Measurements from ENCODE around the gene CASS4. TPM values are rescaled to one million over a fixed set of nuclear protein-coding genes. Genes with fewer than 3 reads are reported as not detected.

CASS4 gene
- total RNA-seq, 4 donors from 2014 or later, result 1.1 to 1.4 (median 1.1) TPM; not detected in 1

DNA sequence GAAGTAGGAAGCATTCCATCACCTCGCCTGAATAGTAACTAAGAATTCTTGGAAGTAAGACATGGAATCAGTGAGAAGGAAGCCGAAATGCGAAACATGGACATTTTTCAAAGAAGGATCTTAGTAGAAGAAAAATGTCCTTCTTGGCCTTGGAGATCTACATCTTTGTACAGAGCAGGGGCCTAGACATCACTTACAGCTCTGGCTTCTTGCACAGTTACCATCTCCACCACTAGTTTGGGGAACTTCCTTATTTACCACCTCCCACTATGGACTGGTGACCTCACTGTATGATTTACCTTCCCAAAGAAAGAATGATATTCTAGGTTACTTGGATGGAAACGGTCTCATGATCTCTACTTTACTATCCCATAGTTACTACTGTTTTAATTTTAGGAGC is 15.7 kb downstream of the CASS4 start:
- Histone ChIP-seq H3K4me3 (no peak overlapping the region), H3K36me3 (no peaks in the 10 kb centered on the region), H3K9me3 (no peaks in the 10 kb centered on the region), H3K27ac (no peak overlapping the region), H3K4me1 (peaks cover 0 to 13% (median 0%) of the 10 kb centered on the region in 4 donors), H3K27me3 (no peaks in the 10 kb centered on the region)
- intact Hi-C loops (cut with DNase I; ENCODE audit: low total_unique reads), result no loop called here
- 80 to 94% methylated on average over 4 of the region's 4 CpGs for WGBS, 2 donors (ENCODE audit: low coverage in 1 of 2)
- in situ Hi-C loops (cut with MboI; ENCODE audit: low pct_ligation_motif_present in 1 of 4, low pct_unique_long_range_greater_than_20kb in 1 of 4, low sequenced_read_pairs in 3 of 4), result no loop called here
- TF ChIP-seq EP300 (IDR thresholded peaks at IDR 0.05; ENCODE audit: low read depth) (no peak), POLR2A (IDR thresholded peaks at IDR 0.05) (no peak), CTCF (IDR thresholded peaks at IDR 0.05) (no peak), POLR2AphosphoS5 (IDR thresholded peaks at IDR 0.05) (no peak)
- DNase-seq, result no peak

- no peak overlapping the region for H3K4me3 ChIP-seq
- no peaks in the 10 kb centered on the region for H3K27me3 ChIP-seq
- TF ChIP-seq EP300 (IDR thresholded peaks at IDR 0.05; ENCODE audit: low read depth) (no peak), POLR2A (IDR thresholded peaks at IDR 0.05) (no peak), POLR2AphosphoS5 (IDR thresholded peaks at IDR 0.05) (no peak), CTCF (IDR thresholded peaks at IDR 0.05) (no peak)
- DNase-seq, result no peak
- WGBS, 2 donors (ENCODE audit: low coverage in 1 of 2), result 83 to 88% methylated on average over 1 to 5 of the region's 5 CpGs
- no peaks in the 10 kb centered on the region for H3K9me3 ChIP-seq
- no peak overlapping the region for H3K27ac ChIP-seq
- in situ Hi-C loops (cut with MboI; ENCODE audit: low pct_ligation_motif_present in 1 of 4, low pct_unique_long_range_greater_than_20kb in 1 of 4, low sequenced_read_pairs in 3 of 4) (no loop called here), intact Hi-C loops (cut with DNase I; ENCODE audit: low total_unique reads) (no loop called here)
- H3K4me1 ChIP-seq, result peaks cover 0 to 9% (median 0%) of the 10 kb centered on the region in 4 donors
- H3K36me3 ChIP-seq, result no peaks in the 10 kb centered on the region
Measured at GRCh38 chr20:56428410-56428809, 16.4 kb downstream of the CASS4 start.

DNA sequence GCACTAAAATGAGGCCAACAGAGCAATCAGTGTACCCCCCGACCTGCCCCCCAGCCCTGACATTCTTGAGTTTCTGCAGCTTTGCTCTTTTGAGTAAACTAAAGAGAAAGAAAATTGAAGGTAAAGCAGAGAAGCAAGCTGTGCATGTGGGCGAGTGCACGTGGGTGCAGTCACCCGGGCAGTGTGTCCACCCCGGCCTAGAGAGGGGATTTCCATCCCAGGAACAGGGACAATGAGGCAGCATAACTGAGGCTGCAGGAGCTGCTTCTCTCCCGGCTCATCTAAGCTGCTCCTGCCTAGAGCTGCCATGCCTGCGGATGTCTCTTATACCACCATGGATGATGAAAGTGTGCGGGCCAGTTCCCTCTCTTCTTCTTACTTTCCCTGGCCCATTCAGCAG is 16.8 kb downstream of the CASS4 start:
- Histone ChIP-seq H3K9me3 (no peaks in the 10 kb centered on the region), H3K36me3 (no peaks in the 10 kb centered on the region), H3K27ac (no peak overlapping the region), H3K4me3 (no peak overlapping the region), H3K27me3 (no peaks in the 10 kb centered on the region), H3K4me1 (peaks cover 0 to 9% (median 2%) of the 10 kb centered on the region in 4 donors)
- intact Hi-C loops (cut with DNase I; ENCODE audit: low total_unique reads), result no loop called here
- no peak for DNase-seq
- WGBS, 2 donors (ENCODE audit: low coverage in 1 of 2), result 54 to 73% methylated on average over 4 to 8 of the region's 8 CpGs
- in situ Hi-C loops (cut with MboI; ENCODE audit: low pct_ligation_motif_present in 1 of 4, low pct_unique_long_range_greater_than_20kb in 1 of 4, low sequenced_read_pairs in 3 of 4), result no loop called here
- TF ChIP-seq CTCF (IDR thresholded peaks at IDR 0.05), result no peak
- no peak for TF ChIP-seq POLR2A (IDR thresholded peaks at IDR 0.05)
- no peak for TF ChIP-seq EP300 (IDR thresholded peaks at IDR 0.05; ENCODE audit: low read depth)
- no peak for TF ChIP-seq POLR2AphosphoS5 (IDR thresholded peaks at IDR 0.05)

- no peak for DNase-seq
- no peaks in the 10 kb centered on the region for H3K36me3 ChIP-seq
- TF ChIP-seq CTCF (IDR thresholded peaks at IDR 0.05) (no peak), POLR2A (IDR thresholded peaks at IDR 0.05) (no peak), POLR2AphosphoS5 (IDR thresholded peaks at IDR 0.05) (no peak), EP300 (IDR thresholded peaks at IDR 0.05; ENCODE audit: low read depth) (no peak)
- no peak overlapping the region for H3K4me3 ChIP-seq
- 11 to 61% methylated on average over 1 to 6 of the region's 6 CpGs for WGBS, 2 donors (ENCODE audit: low coverage in 1 of 2)
- H3K4me1 ChIP-seq, result peaks cover 0 to 9% (median 2%) of the 10 kb centered on the region in 4 donors
- no peak overlapping the region for H3K27ac ChIP-seq
- in situ Hi-C loops (cut with MboI; ENCODE audit: low pct_ligation_motif_present in 1 of 4, low pct_unique_long_range_greater_than_20kb in 1 of 4, low sequenced_read_pairs in 3 of 4), result no loop called here
- H3K9me3 ChIP-seq, result no peaks in the 10 kb centered on the region
- no peaks in the 10 kb centered on the region for H3K27me3 ChIP-seq
- intact Hi-C loops (cut with DNase I; ENCODE audit: low total_unique reads), result no loop called here
Measured at GRCh38 chr20:56429502-56429901, 17.4 kb downstream of the CASS4 start.

All from transverse colon (tissue), 4 donors.